Caco-2 (cell line): ENCODE data around the gene UROS. TPM values are rescaled to one million over a fixed set of nuclear protein-coding genes. Genes with fewer than 3 reads are reported as not detected.

Experiments used
- BruUV-seq: library from RNA; stranded (reverse); fragments of 400-500 nt; replicated peaks from 2 replicates; lab custom pipeline; 2021; lab: Mats Ljungman, UMichigan
- CTCF ChIA-PET: fragments of 300-600 bp; sonication (Branson Sonifier 250); formaldehyde crosslinking; loops from one replicate; lab custom pipeline; 2022; ENCODE audit warnings: antibody characterized with exemption; lab: Charles Lee
- POLR2A ChIA-PET: fragments of 300-600 bp; sonication (Branson Sonifier 250); formaldehyde crosslinking; loops from one replicate; lab custom pipeline; 2022; ENCODE audit warnings: antibody characterized with exemption; lab: Charles Lee
- DNase-seq, 2 experiments: peaks; one replicate each; pipeline versions ENCODE4 v3.0.0 to v3.0.0-alpha.2; 2020 to 2022
- H3K27me3 ChIP-seq: replicated peaks from 2 replicates; pipeline ENCODE4 v1.6.0; 2011; ENCODE audit warnings: low read length; ENCODE audit not compliant: control insufficient read depth, insufficient read depth
- H3K36me3 ChIP-seq: 2 replicates; pipeline ENCODE4 v1.5.1; 2011; ENCODE audit warnings: low read length; ENCODE audit not compliant: control insufficient read depth, insufficient read depth
- H3K4me1 ChIP-seq: fragments of 250-450 bp; sonication (Bioruptor Pico); 2 replicates; pipeline ENCODE4 v1.5.1; 2020; ENCODE audit warnings: mild to moderate bottlenecking
- H3K4me3 ChIP-seq: 2 replicates; pipeline ENCODE4 v1.5.1; 2011; ENCODE audit warnings: low read depth, mild to moderate bottlenecking, control low read depth, low read length
- H3K9me3 ChIP-seq: fragments of 250-450 bp; sonication (Bioruptor Pico); 2 replicates; pipeline ENCODE4 v1.5.1; 2020; ENCODE audit warnings: mild to moderate bottlenecking, moderate library complexity
- H3K27ac Mint-ChIP-seq: one replicate; pipeline ENCODE4 v1.8.0; 2022; ENCODE audit warnings: mixed read lengths; ENCODE audit not compliant: unreplicated experiment
- H3K27me3 Mint-ChIP-seq: one replicate; pipeline ENCODE4 v1.8.0; 2022; ENCODE audit warnings: mixed read lengths; ENCODE audit not compliant: insufficient read depth, unreplicated experiment
- H3K36me3 Mint-ChIP-seq: one replicate; pipeline ENCODE4 v1.8.0; 2022; ENCODE audit warnings: mild to moderate bottlenecking, mixed read lengths; ENCODE audit not compliant: insufficient read depth, unreplicated experiment
- H3K4me1 Mint-ChIP-seq: one replicate; pipeline ENCODE4 v1.8.0; 2022; ENCODE audit warnings: low read depth, mixed read lengths; ENCODE audit not compliant: unreplicated experiment
- H3K4me3 Mint-ChIP-seq: one replicate; pipeline ENCODE4 v1.8.0; 2022; ENCODE audit warnings: mild to moderate bottlenecking, moderate library complexity, mixed read lengths; ENCODE audit not compliant: unreplicated experiment
- H3K9me3 Mint-ChIP-seq: one replicate; pipeline ENCODE4 v1.8.0; 2022; ENCODE audit warnings: mixed read lengths; ENCODE audit not compliant: unreplicated experiment
- intact Hi-C: fragments of 100-400 bp; cut with micrococcal nuclease; formaldehyde crosslinking; loops from one replicate; pipeline ENCODE4 v1.10.0; 2022; ENCODE audit not compliant: unreplicated experiment
- total RNA-seq: library from RNA; stranded (reverse); gene quantifications from 2 replicates; pipeline ENCODE4 v1.2.3, GENCODE V29; 2022
- TF ChIP-seq, protein P1 (sequence below), 2 experiments: fragments of 200-600 bp in 1 of 2; IDR thresholded peaks; 1 replicate in 1 of 2; 2 replicates in 1 of 2; pipeline versions ENCODE4 v1.5.1 to v1.8.0; 2011 to 2022; ENCODE audit warnings: antibody characterized with exemption in 1 of 2, control low read depth in 1 of 2, inconsistent platforms in 1 of 2, low read depth in 1 of 2, low read length in 1 of 2, mild to moderate bottlenecking in 1 of 2, moderate library complexity in 1 of 2; ENCODE audit not compliant: insufficient read depth in 1 of 2, severe bottlenecking in 1 of 2, unreplicated experiment in 1 of 2

Gene UROS
- total RNA-seq, 1 experiment from 2014 or later = 53.4 TPM

DNA sequence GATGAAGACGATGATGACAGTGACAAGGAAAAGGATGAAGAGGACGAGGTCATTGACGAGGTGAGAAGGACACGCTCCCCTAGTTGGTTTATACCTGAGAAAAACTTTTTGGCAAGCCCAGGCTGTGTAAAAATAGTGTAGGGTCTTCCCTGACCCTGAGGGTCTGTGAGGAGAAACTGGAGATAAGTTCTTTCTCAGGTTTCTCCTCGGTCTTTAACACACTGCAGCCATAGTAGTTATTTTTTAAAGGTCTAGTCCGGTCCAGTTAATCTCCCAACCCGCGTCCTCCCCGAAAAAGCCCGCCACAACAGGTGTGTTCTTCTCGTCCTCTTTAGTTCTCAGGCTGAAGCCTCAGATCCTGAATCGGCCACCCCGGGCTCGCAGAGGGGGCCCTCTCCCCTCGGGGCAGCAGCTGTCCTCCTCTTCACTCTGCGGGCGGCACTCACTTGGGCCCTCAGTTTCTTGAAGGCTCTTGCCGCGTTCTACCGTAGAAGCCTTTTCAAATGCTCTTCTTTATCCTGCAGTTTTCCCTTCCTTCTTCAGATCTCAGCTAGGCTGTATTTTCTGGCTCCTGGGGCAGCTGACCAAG is 699 bp upstream of the UROS start:
- DNase-seq = peak in 1 of 2 experiments; percentile 33
- H3K27ac Mint-ChIP-seq = no peak overlapping the region
- TF ChIP-seq, protein P1, sequence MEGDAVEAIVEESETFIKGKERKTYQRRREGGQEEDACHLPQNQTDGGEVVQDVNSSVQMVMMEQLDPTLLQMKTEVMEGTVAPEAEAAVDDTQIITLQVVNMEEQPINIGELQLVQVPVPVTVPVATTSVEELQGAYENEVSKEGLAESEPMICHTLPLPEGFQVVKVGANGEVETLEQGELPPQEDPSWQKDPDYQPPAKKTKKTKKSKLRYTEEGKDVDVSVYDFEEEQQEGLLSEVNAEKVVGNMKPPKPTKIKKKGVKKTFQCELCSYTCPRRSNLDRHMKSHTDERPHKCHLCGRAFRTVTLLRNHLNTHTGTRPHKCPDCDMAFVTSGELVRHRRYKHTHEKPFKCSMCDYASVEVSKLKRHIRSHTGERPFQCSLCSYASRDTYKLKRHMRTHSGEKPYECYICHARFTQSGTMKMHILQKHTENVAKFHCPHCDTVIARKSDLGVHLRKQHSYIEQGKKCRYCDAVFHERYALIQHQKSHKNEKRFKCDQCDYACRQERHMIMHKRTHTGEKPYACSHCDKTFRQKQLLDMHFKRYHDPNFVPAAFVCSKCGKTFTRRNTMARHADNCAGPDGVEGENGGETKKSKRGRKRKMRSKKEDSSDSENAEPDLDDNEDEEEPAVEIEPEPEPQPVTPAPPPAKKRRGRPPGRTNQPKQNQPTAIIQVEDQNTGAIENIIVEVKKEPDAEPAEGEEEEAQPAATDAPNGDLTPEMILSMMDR (IDR thresholded peaks at IDR 0.05; ENCODE audit: insufficient read depth in 1 of 2, low read depth in 1 of 2, low read length in 1 of 2, severe bottlenecking in 1 of 2, unreplicated experiment in 1 of 2) = no peak
- H3K9me3 ChIP-seq = no peaks in the 10 kb centered on the region
- ChIA-PET CTCF (interaction anchor here (0.6 kb wide), 2 partner anchors 74 to 1254 kb away, joined by 3 to 7 read pairs; no protein-coding TSS in a partner anchor), POLR2A (interaction anchor here (0.8 to 1.2 kb wide), 2 partner anchors 58 to 104 kb away, joined by 3 to 7 read pairs; partner anchors contain the start of gene EDRF1)
- no peaks in the 10 kb centered on the region for H3K9me3 Mint-ChIP-seq
- BruUV-seq = TSS peak; percentile 72
- no peaks in the 10 kb centered on the region for H3K27me3 ChIP-seq
- H3K4me1 Mint-ChIP-seq = peaks cover 15% of the 10 kb centered on the region
- H3K4me1 ChIP-seq = peaks cover 4% of the 10 kb centered on the region; the same call in 1 of the 2 replicates
- H3K36me3 ChIP-seq = peaks cover 2% of the 10 kb centered on the region
- no peaks in the 10 kb centered on the region for H3K27me3 Mint-ChIP-seq
- H3K4me3 ChIP-seq = peak overlapping the region; percentile 73
- no peak overlapping the region for H3K4me3 Mint-ChIP-seq
- peaks cover 25% of the 10 kb centered on the region for H3K36me3 Mint-ChIP-seq
- intact Hi-C loops = no loop called here

DNA sequence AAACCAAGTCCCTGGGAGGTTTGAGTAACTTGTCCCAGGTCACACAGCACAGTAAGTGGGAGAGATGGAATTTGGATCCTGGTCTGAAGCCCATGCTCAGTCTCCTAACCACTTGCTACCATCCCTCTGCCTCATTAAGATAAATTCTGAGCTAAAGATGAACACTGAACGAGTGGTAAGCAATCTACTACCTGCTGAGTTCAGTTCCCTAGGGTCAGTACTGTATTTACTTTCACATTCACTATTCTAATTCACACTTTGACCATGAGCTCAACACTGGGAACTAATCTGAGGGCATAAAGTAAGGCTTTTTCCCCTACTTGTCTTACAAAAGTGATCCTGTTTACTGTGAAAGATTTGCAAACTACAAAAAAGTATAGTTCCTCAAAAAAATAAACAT is 2.4 kb downstream of the UROS start:
- peaks cover 4% of the 10 kb centered on the region; the same call in 1 of the 2 replicates for H3K4me1 ChIP-seq
- CTCF ChIA-PET = no interaction called here
- no peak overlapping the region for H3K4me3 Mint-ChIP-seq
- no TSS peak for BruUV-seq
- no peaks in the 10 kb centered on the region for H3K4me1 Mint-ChIP-seq
- intact Hi-C loops = no loop called here
- POLR2A ChIA-PET = no interaction called here
- no peaks in the 10 kb centered on the region for H3K27me3 Mint-ChIP-seq
- H3K4me3 ChIP-seq = no peak overlapping the region
- no peaks in the 10 kb centered on the region for H3K9me3 ChIP-seq
- H3K9me3 Mint-ChIP-seq = no peaks in the 10 kb centered on the region
- no peaks in the 10 kb centered on the region for H3K27me3 ChIP-seq
- peaks cover 4% of the 10 kb centered on the region for H3K36me3 Mint-ChIP-seq
- DNase-seq = no peak
- no peaks in the 10 kb centered on the region; the same call in 1 of the 2 replicates for H3K36me3 ChIP-seq
- TF ChIP-seq, protein P1 (IDR thresholded peaks at IDR 0.05; ENCODE audit: insufficient read depth in 1 of 2, low read depth in 1 of 2, low read length in 1 of 2, severe bottlenecking in 1 of 2, unreplicated experiment in 1 of 2) = no peak
- no peak overlapping the region for H3K27ac Mint-ChIP-seq

DNA sequence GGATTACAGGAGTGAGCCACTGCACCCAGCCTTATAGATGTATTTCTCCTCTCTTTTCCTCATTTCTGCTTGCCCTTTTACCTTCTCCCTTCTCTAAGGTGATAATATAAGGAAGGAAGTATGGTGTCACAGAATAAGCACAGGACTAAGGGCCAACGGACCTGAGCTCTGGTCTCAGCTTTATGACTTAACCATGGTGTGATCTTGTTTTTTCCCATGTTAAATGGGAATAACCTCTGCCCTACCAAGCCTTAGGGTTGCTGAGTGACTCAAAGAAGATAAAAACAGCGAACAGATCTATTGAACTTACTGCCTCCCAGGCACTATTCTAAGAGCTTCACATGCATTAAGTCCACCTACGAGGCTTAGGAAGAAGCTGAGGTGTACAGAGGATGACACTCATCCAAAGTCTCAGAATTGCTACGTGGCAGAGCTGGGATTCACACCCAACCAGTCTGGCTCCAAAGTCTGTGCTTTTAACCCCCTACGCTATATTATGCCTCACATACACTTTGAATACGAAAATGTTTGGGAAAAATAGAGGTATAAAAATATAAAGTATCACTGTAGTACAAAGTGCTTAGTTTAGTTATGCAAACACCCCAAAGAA is 5.6 kb downstream of the UROS start:
- Mint-ChIP-seq H3K36me3 (peaks cover 4% of the 10 kb centered on the region), H3K27me3 (no peaks in the 10 kb centered on the region), H3K27ac (no peak overlapping the region), H3K4me1 (no peaks in the 10 kb centered on the region), H3K9me3 (no peaks in the 10 kb centered on the region), H3K4me3 (no peak overlapping the region)
- no TSS peak for BruUV-seq
- no peaks in the 10 kb centered on the region for H3K27me3 ChIP-seq
- no peaks in the 10 kb centered on the region for H3K9me3 ChIP-seq
- POLR2A ChIA-PET = interaction anchor here (0.6 kb wide), 1 partner anchor 65 kb away, joined by 7 read pairs; no protein-coding TSS in a partner anchor
- CTCF ChIA-PET = no interaction called here
- intact Hi-C loops = no loop called here
- TF ChIP-seq, protein P1 (IDR thresholded peaks at IDR 0.05; ENCODE audit: insufficient read depth in 1 of 2, low read depth in 1 of 2, low read length in 1 of 2, severe bottlenecking in 1 of 2, unreplicated experiment in 1 of 2) = no peak
- peaks cover 2% of the 10 kb centered on the region for H3K36me3 ChIP-seq
- no peak for DNase-seq
- no peaks in the 10 kb centered on the region for H3K4me1 ChIP-seq
- H3K4me3 ChIP-seq = no peak overlapping the region
